Measurements from ENCODE around the gene NUPR1.
"Not testable (repeated sequence)": the region's sequence is repeated elsewhere in the genome, so short reads cannot be mapped to it uniquely, and the experiment has no call there.

Gene NUPR1

GRCh38 chr16:28554634-28555423 lies 16.1 kb upstream of the NUPR1 start:
- DNase-seq: no peak

- peak; percentile 72 for DNase-seq
Measured at GRCh38 chr16:28553776-28554633, 15.2 kb upstream of the NUPR1 start, which contains the start of gene SGF29. TSS of gene SGF29 (plus strand) at chr16:28553920. CDS start at chr16:28581070, 27,150 bp downstream.

GRCh38 chr16:28549301-28549899 lies 10.6 kb upstream of the NUPR1 start:
- no peak for DNase-seq

- no peak for DNase-seq
Measured at GRCh38 chr16:28548306-28548802, 9.6 kb upstream of the NUPR1 start.

GRCh38 chr16:28546626-28547025 lies 7.9 kb upstream of the NUPR1 start:
- DNase-seq: no peak

GRCh38 chr16:28545964-28546363 lies 7.2 kb upstream of the NUPR1 start:
- DNase-seq: not testable (repeated sequence)

GRCh38 chr16:28544998-28545397 lies 6.2 kb upstream of the NUPR1 start:
- no peak for DNase-seq

GRCh38 chr16:28543072-28543471 lies 4.3 kb upstream of the NUPR1 start:
- no peak for DNase-seq

GRCh38 chr16:28542646-28543045 lies 3.9 kb upstream of the NUPR1 start:
- no peak for DNase-seq

GRCh38 chr16:28540346-28540745 lies 1.6 kb upstream of the NUPR1 start:
- DNase-seq: no peak

- DNase-seq: no peak
Measured at GRCh38 chr16:28537964-28538732, 626 bp downstream of the NUPR1 start.

- no peak for DNase-seq
Measured at GRCh38 chr16:28537076-28537475, 1.7 kb downstream of the NUPR1 start.

- DNase-seq: no peak
Measured at GRCh38 chr16:28534542-28535373, 4.0 kb downstream of the NUPR1 start.

- DNase-seq: no peak
Measured at GRCh38 chr16:28532940-28533647, 5.7 kb downstream of the NUPR1 start.

- no peak for DNase-seq
Measured at GRCh38 chr16:28531777-28532744, 6.7 kb downstream of the NUPR1 start.

- DNase-seq: no peak
Measured at GRCh38 chr16:28529124-28529523, 9.7 kb downstream of the NUPR1 start.

GRCh38 chr16:28528463-28528867 lies 10.3 kb downstream of the NUPR1 start:
- no peak for DNase-seq

- DNase-seq: no peak
Measured at GRCh38 chr16:28527985-28528384, 10.8 kb downstream of the NUPR1 start.

GRCh38 chr16:28527100-28527785 lies 11.5 kb downstream of the NUPR1 start:
- not testable (repeated sequence) for DNase-seq

Measured in NCI-H1436 treated with DMSO at 0.1 percent for 48 hours (cell line).